GM12872 (cell line): Measurements from ENCODE around the gene EFNA4.

ENCODE experiments used
- CTCF ChIP-seq: IDR thresholded peaks from 3 replicates; pipeline ENCODE4 v1.5.1; 2011; ENCODE audit warnings: low read depth, mild to moderate bottlenecking, low read length, moderate library complexity; ENCODE audit not compliant: insufficient read depth

The EFNA4 gene

GRCh38 chr1:155078469-155079209, 15.1 kb downstream of the EFNA4 start, which contains the start of gene EFNA3:
Gene EFNA3 (plus strand): TSS chr1:155078837. CDS start chr1:155078942, 105 bp downstream.
- TF ChIP-seq CTCF, result no peak

GRCh38 chr1:155079210-155079486, 15.6 kb downstream of the EFNA4 start:
- TF ChIP-seq CTCF, result no peak

- TF ChIP-seq CTCF, result no peak
Observed at GRCh38 chr1:155079487-155080311, 16.2 kb downstream of the EFNA4 start.

- TF ChIP-seq CTCF, result no peak
Observed at GRCh38 chr1:155080312-155081228, 17.0 kb downstream of the EFNA4 start.

- no peak for TF ChIP-seq CTCF
Observed at GRCh38 chr1:155081472-155082300, 18.1 kb downstream of the EFNA4 start.

GRCh38 chr1:155082301-155083051, 18.9 kb downstream of the EFNA4 start:
- TF ChIP-seq CTCF, result no peak
